Right atrium auricular region (tissue), 2 donors: ENCODE data around the gene MAX. TPM values are rescaled to one million over a fixed set of nuclear protein-coding genes. Genes with fewer than 3 reads are reported as not detected.
A peak's percentile ranks its signal among the peaks of the same experiment; 100 is the strongest.

Source experiments
- DNase-seq: peaks from one replicate; pipeline ENCODE4 v3.0.0-alpha.2; 2019; ENCODE audit warnings: low spot score
- H3K27ac ChIP-seq, 2 donors: fragments of 200-600 bp; sonication (generic); 1 replicate in 1 of 2; 2 replicates in 1 of 2; pipeline ENCODE4 v1.5.1; 2016 to 2019
- H3K27me3 ChIP-seq, 2 donors: fragments of 200-600 bp; sonication (generic); one replicate each; pipeline versions ENCODE4 v1.5.1 to v1.6.0; 2017 to 2019
- H3K36me3 ChIP-seq: fragments of 200-600 bp; sonication (generic); one replicate; pipeline ENCODE4 v1.5.1; 2016
- H3K4me1 ChIP-seq, 2 donors: fragments of 200-600 bp; sonication (generic); one replicate each; pipeline versions ENCODE4 v1.5.1 to v1.6.0; 2017 to 2019
- H3K4me3 ChIP-seq, 2 donors: fragments of 200-600 bp; sonication (generic); 1 replicate in 1 of 2; 2 replicates in 1 of 2; pipeline ENCODE4 v1.5.1; 2017 to 2019; ENCODE audit warnings: mild to moderate bottlenecking in 1 of 2, moderate library complexity in 1 of 2
- H3K9me3 ChIP-seq, 2 donors: fragments of 200-600 bp; sonication (generic); one replicate each; pipeline ENCODE4 v1.5.1; 2019
- CTCF ChIP-seq, 2 donors: fragments of 200-600 bp; sonication (generic); IDR thresholded peaks; one replicate each; pipeline ENCODE4 v1.5.1; 2019; ENCODE audit warnings: antibody characterized with exemption in 2 of 2
- total RNA-seq, 2 donors: library from RNA; depleted of rRNA; stranded (reverse); fragments of >200 nt; gene quantifications; one replicate each; pipeline ENCODE4 v1.1.0, GENCODE V29; 2016

Gene MAX
- total RNA-seq, 2 donors from 2014 or later, result 37.0 to 67.5 TPM

DNA sequence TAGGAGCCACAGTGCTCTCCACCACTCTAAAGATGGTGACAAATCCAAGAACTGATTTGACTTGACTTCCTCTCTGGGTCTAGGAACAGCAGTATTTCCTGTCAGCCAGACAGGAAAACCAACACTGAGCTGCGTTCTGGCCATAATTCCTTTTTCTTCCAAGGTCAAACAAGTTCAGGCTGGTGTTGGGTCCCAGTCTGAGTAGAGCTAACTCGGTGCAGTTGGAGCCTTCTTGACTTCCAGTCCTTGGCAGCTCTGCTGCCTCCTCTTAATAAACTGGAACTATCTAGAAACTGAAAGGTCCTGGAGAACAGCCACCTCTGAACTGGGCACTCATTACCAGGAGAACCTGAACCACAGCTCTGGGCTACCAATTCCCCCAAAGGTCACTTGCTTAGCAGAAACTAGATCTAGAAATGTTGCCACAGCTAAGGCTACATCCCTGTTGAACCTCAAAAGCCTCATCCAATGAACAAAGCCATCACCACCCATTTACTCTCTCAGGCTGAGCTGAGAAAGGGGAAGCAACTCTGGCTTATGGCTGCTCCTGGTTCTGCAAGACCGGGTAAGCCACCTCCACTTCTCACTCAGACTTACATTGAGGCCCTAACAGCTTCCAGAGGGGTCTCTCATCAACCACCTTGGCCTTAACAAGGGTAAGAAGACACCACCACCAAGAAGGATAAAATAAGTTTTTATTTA lies 27.7 kb downstream of the MAX start:
- DNase-seq, result no peak
- Histone ChIP-seq H3K36me3 (peaks cover 26% of the 10 kb centered on the region), H3K4me1 (peaks cover 0 to 64% of the 10 kb centered on the region in 2 donors)

DNA sequence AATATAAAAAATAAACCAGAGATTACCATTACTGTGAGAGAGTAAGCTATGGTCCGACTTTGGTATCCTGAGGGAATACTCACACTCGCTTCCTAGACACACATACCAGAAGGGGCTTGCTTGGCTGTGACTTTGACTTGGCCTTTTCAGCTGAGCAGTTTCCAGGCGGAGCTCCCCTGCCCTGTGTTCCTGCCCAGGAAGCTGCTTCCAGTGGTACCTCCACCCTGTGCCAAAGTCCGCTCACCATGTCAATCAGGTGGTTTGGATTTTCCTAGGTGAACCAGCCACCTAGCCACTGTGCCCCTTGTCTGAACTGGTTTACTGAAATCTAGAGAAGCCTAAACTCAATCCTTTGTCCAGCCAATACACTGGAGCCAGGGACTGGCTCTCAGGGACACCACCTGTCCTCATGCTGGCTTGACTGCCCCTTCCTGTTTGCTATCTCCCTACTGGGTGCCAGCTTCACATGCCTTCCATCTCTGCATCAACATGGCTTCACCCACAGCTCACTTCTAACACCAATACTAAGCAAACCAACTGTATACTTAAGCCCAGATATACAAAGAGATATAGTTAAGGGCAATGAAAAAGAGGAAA lies 28.6 kb downstream of the MAX start:
- no peak overlapping the region for H3K4me3 ChIP-seq
- no peaks in the 10 kb centered on the region for H3K9me3 ChIP-seq
- TF ChIP-seq CTCF (IDR thresholded peaks at IDR 0.05), result no peak
- peak overlapping the region; percentile 56 to 75 for H3K27ac ChIP-seq
- DNase-seq, result no peak
- peaks cover 0 to 55% of the 10 kb centered on the region in 2 donors for H3K4me1 ChIP-seq
- H3K36me3 ChIP-seq, result peaks cover 26% of the 10 kb centered on the region
- no peaks in the 10 kb centered on the region for H3K27me3 ChIP-seq

More for the DNA sequence above, 27.7 kb downstream of the MAX start:
- H3K27ac ChIP-seq, result peak overlapping the region; percentile 56 to 75
- no peaks in the 10 kb centered on the region for H3K9me3 ChIP-seq
- H3K27me3 ChIP-seq, result no peaks in the 10 kb centered on the region
- TF ChIP-seq CTCF (IDR thresholded peaks at IDR 0.05), result no peak
- no peak overlapping the region for H3K4me3 ChIP-seq

DNA sequence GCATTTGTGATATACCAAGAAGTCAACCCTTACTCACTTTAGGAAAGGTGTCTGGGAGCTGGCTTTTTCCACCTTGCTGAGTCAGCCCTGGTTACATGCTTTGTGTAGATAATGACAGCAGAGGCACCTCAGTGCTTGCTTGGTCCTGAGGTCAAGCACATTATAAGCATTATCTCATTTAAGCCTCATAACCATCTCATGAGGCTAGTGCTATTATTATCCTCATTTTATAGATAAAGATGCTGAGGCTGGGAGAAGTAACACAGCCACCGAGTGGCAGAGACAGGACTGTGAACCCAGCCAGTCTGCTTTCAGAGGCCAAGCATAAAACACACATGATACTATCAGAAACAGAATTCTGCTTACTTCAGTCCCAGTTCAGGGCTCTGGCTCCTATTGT lies 29.4 kb downstream of the MAX start:
- no peak for TF ChIP-seq CTCF (IDR thresholded peaks at IDR 0.05)
- Histone ChIP-seq H3K9me3 (no peaks in the 10 kb centered on the region), H3K27me3 (no peaks in the 10 kb centered on the region), H3K4me1 (peaks cover 0 to 55% of the 10 kb centered on the region in 2 donors), H3K4me3 (no peak overlapping the region), H3K36me3 (peaks cover 26% of the 10 kb centered on the region), H3K27ac (peak overlapping the region; percentile 56 to 75)
- DNase-seq, result no peak

DNA sequence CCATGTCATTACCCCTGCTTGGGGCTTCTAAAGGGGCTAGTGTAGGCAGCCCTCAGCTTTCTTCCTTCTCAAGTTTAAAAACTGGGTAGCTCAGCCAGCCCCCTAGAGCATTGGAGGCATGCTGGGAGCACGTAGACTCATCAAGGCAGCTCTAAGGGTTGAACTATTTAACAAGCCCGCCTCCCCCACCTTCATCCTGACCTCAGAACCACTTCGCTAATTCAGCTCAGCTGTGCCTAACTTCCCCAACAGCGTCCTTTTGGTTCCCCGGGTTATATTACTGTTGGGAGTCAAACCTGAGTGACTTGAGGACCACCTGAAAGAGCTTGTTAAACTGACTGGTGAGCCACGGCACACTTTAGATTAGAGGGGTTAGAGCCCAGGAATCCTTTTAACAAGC lies 30.1 kb downstream of the MAX start:
- H3K9me3 ChIP-seq, result no peaks in the 10 kb centered on the region
- peaks cover 0 to 55% of the 10 kb centered on the region in 2 donors for H3K4me1 ChIP-seq
- no peak overlapping the region for H3K4me3 ChIP-seq
- H3K27me3 ChIP-seq, result no peaks in the 10 kb centered on the region
- DNase-seq, result no peak
- TF ChIP-seq CTCF (IDR thresholded peaks at IDR 0.05), result no peak
- H3K27ac ChIP-seq, result peak overlapping the region; percentile 56 to 75
- peaks cover 19% of the 10 kb centered on the region for H3K36me3 ChIP-seq

- Histone ChIP-seq H3K27ac (peak overlapping the region; percentile 56 to 75), H3K4me1 (peaks cover 0 to 55% of the 10 kb centered on the region in 2 donors), H3K36me3 (peaks cover 12% of the 10 kb centered on the region), H3K27me3 (no peaks in the 10 kb centered on the region), H3K9me3 (no peaks in the 10 kb centered on the region), H3K4me3 (no peak overlapping the region)
- no peak for TF ChIP-seq CTCF (IDR thresholded peaks at IDR 0.05)
- DNase-seq, result no peak
Observed at GRCh38 chr14:65071544-65071943, 30.8 kb downstream of the MAX start.
